Femur (tissue), 1 donor: ENCODE data around the gene ERN1.
A peak's percentile ranks its signal among the peaks of the same experiment; 100 is the strongest.

Experiments
- DNase-seq: peaks from one replicate; pipeline ENCODE4 v3.0.0-alpha.2; 2017

The ERN1 gene

DNA sequence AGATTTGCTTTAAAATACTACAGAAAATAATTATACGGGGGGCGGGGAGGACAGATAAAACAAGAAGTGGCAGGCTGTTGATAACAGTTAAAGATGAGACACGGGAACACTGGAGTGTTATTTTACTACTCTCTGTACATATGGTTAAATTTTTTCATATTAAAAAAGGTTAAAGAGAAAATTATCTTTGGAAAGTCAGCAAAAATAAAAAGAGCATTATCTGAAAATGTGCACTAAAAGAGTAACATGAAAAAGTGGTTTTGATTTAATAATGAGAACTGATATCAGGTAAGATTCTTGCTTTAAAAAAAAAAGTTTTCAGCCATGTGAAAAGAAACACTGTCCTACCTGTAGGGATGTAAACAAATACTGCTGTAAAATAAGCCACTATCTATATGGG lies 46.9 kb downstream of the ERN1 start:
- no peak for DNase-seq

DNA sequence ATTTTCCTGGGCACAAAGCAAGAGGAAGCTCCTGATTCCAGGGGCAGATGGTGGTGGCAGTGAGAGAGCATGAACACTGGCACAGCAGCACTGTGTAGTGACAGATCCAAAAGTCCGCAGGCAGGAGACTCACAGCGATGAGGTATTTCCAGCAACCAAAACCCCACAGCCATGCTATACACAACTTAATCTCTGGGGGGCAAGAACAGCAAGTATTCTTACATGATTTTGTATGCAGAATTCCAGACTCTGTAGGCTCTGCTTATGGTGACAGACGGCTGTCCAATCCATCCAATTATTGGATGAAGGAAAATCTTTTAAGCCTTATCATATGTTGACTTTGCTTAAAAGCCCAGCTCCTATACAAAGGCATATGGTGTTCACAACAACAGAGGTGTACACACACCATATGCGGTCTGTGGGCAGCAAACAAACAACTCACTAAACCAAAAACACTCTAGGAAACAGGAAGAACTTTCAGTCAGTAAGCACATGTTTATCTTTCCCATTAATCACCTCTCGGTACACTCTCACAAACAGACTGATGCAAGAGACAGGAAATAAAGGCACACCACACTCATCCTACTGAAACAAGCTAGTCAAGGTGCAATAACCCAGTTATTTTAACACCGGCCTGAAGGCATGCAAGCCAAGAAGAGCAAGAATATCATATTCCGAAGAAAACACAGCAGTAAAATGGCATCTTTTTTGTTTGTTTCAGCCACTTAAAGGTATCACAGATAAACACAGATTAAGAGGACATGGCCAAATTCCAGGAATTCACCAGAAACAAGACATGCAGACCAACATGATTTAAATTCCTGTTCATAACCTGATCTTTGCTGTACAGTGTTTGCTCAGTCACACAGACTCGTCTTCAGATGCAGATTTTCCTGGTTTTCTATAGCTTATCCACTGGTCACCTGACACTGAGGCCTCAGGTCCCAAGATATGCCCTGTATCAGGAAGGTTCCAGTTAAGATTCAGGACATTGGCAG lies 47.8 kb downstream of the ERN1 start:
- DNase-seq: no peak

DNA sequence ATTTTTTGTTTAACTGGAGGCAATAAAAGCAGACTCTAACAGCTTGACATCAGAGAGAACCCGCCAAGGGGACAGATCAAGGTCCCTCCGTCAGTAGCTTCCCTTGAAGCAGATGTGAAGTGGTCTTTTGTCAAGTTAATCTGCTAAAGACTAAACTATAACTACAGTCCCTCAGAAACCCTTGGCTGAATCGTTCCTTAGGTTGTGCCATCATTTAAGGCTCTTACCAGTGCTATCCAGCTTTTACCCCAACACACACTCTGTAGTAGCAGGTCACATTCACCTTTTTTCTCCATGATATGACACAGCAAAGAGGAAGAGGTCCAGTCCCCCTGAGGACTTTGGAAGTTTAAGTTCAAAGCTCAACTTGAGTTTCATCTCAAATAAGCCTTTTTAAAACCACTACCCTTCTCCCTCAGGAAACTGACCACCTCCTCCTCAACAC lies 49.7 kb downstream of the ERN1 start:
- no peak for DNase-seq

DNA sequence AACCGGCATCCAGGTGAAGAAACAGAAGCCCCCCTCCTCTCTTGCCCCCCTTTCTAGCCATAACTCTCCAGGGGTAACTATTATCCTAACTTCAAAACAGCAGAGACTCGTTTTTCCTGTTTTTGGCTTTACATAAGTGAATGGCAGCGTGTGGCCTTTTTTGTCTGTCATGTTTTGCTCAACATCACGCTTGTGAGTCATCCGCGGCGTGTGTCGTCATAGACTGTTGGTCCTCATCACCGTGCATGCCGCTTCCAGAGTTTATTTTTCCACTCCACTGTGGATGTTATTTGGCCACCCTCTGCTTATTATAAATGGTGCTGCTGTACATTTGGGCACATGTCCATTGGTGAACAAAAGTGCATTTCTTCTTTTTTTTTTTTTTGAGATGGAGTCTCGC lies 52.6 kb downstream of the ERN1 start:
- DNase-seq: no peak

DNA sequence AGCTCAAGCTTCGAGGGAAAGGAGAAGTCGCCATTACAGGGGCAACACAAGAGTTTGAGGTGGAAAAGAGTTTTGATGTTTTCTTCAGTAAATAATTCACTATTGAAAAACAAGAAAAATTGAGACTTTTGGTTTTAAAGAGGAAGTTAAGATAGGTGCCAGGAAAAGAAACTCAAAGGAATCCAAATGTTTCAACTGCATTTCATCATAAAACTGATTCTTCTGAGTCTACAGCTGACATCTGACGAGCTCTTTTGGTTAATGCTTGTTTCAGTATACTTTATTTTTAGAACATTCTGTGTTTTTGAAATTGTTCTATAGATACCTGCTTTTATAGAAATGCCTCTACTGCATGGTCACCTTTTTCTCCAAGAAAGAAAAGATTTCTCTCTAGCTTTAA lies 54.0 kb downstream of the ERN1 start:
- DNase-seq: no peak

DNA sequence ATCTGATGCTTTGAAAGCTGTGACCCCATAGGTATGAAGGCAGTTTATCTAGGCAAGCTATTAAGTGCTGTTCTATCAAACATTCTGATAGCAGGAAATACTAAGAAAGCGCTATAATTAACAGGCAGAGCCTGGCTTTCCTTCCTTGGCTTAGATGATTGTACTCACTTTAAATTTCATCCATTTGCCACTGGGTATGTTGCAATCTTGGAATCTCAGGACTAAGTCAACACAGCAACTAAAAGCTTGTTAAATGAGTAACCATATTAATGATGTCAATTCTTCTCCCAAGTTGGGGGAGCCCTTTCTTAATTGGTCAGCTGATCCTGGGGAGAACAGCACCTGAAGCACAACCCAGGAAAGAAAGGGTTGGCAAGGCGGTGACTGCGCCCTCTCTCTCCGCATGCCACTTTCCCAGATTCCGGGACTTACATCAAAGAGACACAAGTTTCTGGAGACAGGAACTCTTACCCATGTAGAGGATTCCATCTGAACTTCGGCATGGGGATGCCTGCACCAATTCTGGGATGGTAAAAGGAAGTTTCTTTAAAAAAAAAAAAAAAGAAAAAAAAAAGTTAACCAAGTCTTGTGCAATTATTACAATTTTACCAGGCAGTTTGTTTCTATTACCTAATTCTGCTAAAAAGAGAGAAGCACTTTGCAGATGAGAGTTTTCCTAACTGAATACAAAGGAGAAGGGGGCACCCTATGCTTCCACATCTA lies 55.1 kb downstream of the ERN1 start:
- no peak for DNase-seq

DNA sequence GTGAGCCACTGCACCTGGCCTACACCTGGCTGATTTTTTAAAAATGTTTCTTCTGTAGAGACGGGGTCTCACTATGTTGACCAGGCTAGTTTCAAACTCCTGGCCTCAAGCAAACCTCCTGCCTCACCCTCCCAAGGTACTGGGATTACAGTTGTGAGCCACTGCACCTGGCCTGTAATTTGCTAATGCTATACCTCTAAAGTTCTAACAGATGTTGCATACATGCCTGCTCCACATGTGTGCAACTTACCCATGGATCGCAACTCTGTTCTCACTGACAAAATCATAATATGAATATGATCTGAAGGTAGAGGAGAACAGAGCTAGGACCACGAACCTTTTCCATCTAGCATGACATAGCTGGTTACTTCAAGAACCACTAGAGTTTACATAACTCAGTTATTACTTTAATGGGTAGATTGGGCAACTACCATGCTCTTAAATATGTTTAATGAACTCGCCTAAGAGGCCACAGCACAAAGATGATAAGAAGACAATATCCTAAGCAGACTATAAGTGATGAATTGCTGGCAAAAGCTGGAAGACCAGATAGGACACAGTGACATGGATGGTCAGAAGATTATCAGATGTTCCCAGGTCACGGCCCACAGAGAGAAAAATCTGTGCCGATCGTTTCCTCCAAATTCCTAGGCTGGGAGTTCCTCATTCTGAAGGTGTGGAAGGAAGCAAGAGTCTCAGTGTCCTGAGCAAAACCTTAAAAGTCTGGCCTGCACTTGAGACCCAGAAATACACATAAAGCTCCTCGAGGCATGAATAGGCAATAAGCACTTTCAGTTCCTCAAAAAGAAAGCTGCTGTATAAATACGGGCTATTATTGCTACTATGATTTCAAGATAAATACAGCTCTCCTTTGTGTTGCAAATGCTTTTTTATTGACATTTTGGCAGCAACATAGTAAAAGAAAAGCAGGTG lies 55.9 kb downstream of the ERN1 start:
- DNase-seq: no peak

DNA sequence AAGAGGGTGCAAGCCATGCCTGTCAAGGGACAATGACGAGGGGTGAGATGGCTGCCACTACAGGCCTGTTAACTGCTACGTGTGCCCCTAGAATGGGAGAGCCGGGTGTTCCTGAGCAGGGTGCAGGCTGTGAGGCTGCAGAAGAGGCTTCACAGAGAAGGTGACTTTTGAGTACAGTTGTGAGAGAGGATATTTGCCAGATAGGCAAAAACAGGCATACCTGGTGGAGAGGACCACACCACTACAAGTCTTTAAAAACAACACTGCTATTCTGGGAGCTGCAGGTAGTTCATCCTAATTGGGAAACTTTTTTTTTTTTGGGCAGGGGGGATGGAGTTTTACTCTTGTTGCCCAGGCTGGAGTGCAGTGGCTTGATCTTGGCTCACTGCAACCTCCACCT lies 58.8 kb downstream of the ERN1 start:
- DNase-seq: no peak

DNA sequence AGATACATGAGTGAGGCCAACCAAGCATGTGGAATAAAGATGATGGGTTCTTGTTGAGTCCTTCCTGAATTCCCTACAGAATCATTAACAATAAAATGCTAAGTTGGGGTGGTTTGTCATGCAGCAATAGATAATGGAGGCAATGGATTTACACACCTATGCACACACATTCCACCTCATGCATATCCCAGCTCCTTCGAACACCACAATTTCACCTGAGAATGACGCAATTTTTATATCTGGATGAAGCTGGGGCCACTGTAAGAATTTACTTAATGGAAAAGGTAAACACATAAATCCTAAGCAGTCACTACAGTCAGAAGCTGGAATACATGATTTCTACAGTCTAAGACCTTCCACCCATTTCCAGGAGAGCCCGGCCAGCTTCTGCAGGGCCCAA lies 59.7 kb downstream of the ERN1 start:
- DNase-seq: no peak

DNA sequence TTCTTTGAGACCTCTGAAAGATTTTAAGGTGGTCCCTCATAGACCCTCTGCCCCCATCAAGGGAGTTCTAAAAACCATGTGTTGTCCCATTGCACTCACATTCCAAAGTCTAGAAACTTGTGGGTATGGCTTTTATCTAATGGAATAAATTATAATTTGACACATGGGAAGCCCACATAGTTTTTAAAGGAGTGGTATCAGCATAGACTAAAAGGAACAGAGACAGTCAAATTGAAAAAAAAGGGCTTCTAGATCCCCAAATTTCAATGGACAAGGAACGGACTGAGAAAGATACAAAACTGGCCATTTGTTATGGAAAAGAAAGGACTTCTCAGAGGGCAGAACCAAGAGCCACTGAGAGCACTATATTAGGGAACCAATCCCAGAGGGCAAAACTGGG lies 60.8 kb downstream of the ERN1 start:
- no peak for DNase-seq

DNA sequence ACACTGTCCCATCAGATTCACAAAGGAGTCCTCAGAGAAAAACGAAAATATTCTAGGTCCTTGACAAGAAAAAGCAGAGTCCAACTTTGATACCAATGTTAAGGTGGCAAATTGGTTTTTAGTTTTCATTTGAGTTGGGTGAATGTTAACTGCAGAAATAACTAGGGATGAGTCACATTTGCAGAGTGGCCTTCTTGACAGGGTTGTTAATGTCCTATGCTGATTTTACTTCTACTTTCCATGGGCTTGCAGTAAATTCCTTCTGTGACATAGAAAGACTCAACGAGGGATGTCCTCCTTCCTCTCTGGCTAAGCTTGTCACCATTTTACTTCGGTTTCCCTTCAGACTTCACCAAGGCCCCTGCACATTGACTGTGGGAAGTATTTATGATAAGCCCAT lies 62.3 kb downstream of the ERN1 start:
- DNase-seq: no peak

DNA sequence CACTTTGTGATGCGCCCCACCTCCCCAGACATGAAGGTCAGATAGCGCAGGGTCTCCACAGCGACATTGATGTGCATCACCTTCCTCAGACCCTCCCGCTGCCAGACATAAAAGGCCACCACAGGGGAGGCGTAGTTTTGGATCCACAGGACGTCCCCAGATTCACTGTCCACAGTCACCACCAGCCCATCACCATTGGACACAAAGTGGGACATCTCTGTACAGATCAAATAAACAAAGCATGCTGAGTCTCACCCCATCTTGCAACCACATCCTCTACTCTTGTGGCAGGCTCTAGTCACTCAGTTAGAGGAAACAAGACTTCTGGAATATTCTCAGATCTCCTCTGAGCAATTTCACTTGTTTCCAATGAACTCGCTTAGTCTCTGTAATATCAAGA lies 63.2 kb downstream of the ERN1 start:
- DNase-seq: no peak

DNA sequence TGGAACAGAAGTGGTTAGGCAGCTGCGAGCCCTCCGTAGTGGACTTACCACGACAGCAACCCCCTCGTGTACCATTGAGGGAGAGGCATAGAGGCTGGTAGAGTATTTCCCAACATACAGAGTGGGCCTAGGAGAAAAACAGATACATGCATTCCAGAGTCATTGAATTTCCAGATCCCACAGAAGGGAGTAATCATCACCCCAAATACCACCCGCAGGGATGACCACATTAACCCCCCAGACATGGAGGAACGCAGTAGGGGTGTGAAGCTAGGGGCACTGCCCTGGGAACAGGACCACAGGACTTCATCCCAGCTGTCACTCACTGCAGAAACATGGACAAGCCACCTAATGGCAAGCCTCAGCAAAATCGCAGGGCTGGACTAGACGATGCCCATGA lies 64.8 kb downstream of the ERN1 start:
- no peak for DNase-seq

DNA sequence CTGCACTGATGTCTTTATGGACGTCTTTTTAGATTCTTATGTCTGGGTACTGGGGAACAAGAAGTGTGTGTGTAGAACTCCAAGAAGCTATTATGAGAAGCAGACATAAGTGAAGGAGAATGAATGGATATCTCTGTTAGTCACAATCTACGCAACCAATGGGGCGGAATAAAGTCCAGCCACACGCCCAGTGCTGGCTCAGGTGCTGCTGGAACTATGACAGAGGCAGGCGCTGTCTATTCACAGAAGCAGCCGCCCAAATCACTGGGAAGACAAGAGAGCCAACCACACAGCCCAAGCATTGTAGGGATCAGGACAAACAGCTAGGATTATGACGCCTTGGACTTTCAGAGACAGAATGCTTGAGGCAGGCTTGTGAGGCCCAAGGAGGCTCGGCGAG lies 65.6 kb downstream of the ERN1 start:
- DNase-seq: no peak

DNA sequence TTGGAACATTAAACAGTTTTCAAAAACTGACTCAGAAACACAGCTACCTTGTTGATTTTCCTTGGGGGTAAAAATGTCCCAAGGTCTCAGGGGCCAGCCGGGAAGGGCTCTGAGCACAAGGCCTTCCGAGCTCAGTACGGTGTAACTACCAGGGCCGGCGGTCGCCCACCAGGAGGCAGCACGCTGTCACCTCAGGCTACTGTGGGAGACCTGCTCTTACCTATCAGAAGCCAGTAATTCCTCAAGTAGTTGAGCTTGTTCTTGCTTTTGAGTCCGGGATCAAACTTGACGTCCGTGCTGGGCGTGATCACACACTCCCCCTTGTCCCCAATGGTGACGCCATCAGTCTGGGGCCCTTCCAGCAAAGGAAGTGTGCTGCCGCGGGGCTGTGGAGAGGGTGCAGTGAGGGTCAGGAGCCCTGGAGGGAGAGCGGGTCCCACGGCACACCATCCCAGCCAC lies 66.1 kb downstream of the ERN1 start:
- DNase-seq: peak; percentile 60

DNA sequence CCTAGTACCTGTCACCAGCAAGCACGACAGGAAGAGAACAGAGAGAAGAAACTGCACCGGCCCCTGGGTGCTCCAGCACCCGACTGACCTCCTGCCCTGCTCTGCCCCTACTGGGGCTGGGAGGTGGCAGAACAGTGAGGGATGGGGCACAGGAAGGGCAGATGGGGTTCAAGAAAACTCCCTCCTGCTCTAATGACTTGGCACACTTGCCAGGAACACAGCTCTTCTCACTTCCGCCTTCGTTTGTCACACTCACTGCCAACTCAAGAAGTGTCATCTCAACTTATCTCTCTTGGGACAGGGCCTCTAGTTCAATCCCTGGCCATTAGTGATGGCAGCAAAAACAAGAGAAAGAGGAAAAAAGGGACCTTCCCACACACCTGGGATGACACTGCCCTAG lies 66.9 kb downstream of the ERN1 start:
- no peak for DNase-seq

DNA sequence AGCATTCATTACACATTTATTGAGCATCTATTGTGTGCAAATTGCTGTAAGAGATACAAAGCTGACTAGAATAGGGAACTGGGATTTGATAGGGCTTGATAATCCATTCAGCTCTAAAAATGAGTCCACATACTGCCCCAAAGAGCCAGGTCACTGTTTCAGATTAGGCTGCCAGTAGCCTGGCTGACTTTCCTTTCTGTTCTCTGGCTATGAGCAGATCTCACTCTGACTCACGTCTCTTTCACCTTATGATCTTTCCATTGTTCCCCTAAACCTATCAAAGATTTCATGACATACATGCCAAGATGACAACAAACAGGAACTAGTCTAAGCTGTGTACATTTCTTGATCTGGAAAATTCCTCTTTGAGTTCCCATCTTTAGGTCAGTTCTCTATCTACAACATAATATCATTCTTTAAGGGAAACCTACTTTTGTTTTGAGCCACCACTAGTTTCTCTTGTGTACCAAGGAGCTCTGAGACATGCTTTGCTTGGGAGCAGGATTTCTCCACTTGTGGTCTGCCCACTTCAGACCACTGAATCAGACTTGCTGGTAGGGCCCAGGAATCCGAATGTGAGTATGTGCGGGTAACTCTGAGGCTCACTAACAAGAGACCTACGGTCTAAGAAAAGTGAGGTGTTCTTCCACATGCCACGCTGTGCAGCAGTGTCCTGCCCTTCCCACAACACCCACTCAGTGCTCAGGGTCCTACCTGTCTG lies 68.6 kb downstream of the ERN1 start:
- no peak for DNase-seq

DNA sequence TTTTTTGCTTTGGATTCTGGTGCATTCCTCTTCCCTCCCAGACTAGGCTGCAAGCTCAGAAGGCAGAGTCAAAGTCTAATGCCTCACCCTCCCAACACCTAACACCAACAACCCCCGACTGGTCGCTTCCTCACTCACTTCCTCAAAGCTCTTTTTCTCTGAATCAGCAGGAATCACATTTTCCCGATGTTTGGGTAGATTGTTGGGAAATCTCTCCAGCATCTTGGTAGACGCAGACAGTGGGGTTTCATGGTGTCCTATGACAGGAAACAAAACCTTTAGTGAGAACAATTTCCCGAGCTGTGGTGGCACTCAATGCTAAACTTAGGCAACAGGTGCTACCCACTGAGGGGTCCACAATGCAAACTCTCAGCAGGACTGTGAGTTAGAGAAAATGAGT lies 69.6 kb downstream of the ERN1 start:
- DNase-seq: no peak

DNA sequence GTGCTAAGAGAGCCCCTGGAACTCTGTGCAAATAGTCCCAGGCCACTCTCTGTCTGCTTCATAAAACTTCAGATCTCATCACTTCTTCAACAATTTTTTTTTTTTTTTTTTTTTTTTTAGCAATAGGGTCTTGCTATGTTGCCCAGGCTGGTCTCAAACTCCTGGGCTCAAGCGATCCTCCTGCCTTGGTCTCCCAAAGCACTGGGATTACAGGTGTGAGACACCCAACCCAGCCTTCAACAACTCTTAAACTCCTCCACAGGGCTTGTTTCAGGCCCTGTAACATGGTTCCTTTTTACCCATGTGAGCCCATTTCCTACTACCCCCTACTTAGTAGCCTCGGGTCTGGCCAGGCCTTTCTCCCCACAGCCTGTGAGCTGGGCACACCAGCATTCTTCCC lies 70.2 kb downstream of the ERN1 start:
- no peak for DNase-seq

DNA sequence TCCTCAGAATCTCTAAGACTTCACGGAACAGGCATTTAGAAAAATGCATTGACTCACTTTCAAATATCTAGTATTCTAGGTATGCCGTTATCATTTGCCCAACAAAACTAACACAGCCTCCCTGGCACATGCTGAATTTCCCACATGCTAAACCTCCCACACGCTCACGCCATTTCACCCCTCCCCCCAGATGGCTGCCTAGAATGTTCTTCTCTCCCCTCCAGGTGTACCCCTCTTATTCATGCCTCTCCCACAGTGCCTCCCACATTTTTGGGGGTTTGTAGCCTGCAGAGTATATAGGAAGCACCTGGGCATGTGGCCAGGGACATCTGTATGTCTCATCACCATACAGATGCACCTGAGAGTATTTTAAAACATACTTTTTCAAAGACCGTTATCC lies 71.3 kb downstream of the ERN1 start:
- DNase-seq: no peak

DNA sequence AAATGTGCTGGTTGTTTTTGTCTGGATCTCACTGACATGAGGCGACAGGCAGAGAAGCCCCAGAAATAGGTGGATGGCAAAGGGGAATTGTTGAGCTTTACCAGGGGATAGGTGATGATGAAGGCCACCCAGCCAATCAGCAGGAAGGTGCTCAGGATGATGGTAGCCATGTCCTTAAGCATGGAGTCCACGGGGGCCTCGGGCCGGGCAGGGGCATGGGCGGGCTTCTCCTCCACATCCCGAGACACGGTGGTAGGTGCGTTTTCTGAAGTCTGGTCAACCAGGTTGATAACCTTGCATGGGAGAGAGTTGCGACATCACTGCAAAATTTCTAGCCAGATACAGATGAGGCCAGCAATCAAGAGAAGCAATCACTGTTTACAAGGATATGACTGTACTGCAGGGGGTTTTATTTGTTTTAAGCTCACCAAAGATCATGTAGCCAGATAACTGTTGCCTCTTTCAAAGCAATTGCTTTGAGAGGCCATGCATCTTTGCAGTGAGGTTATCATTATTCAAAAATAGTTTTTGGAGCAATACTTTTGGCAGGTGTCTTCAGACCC lies 72.2 kb downstream of the ERN1 start:
- no peak for DNase-seq
